IMR-90 (cell line): ENCODE data around the gene AADAC.

Experiments
- CEBPB ChIP-seq: IDR thresholded peaks from 2 replicates; pipeline ENCODE4 v1.6.1; 2012; ENCODE audit warnings: low read depth, low read length, improper control_type of control experiment
- MAFK ChIP-seq: IDR thresholded peaks from 2 replicates; pipeline ENCODE4 v1.6.1; 2012; ENCODE audit warnings: low read depth, low read length, improper control_type of control experiment
- NFE2L2 ChIP-seq: fragments of 150-350 bp; IDR thresholded peaks from 2 replicates; pipeline ENCODE4 v1.6.1; 2016; ENCODE audit warnings: low read depth, mild to moderate bottlenecking, low read length
- POLR2A ChIP-seq: IDR thresholded peaks from 2 replicates; pipeline ENCODE4 v1.6.1; 2012; ENCODE audit warnings: mild to moderate bottlenecking, low read depth, low read length
- RFX5 ChIP-seq: IDR thresholded peaks from 2 replicates; pipeline ENCODE4 v1.8.0; 2012; ENCODE audit warnings: low read depth, mild to moderate bottlenecking, low read length, moderate library complexity
- SMC3 ChIP-seq: fragments of 150-350 bp; IDR thresholded peaks from 2 replicates; pipeline ENCODE4 v1.6.1; 2016; ENCODE audit warnings: low read depth, mild to moderate bottlenecking, antibody characterized with exemption, low read length, moderate library complexity
- TF ChIP-seq, protein P1 (sequence below): conservative IDR thresholded peaks from 2 replicates; pipeline ENCODE4 v1.5.1; 2012; ENCODE audit warnings: mild to moderate bottlenecking, low read depth, low read length, improper control_type of control experiment
- TF ChIP-seq, protein P2 (sequence below): fragments of 150-350 bp; IDR thresholded peaks from 2 replicates; pipeline ENCODE4 v1.6.1; 2017; ENCODE audit warnings: mild to moderate bottlenecking, antibody characterized with exemption, low read length, low read depth
- TF ChIP-seq, protein P3 (sequence below): fragments of 150-350 bp; IDR thresholded peaks from 2 replicates; pipeline ENCODE4 v1.6.1; 2016; ENCODE audit warnings: low read depth, mild to moderate bottlenecking, low read length, moderate library complexity, borderline replicate concordance

DNA sequence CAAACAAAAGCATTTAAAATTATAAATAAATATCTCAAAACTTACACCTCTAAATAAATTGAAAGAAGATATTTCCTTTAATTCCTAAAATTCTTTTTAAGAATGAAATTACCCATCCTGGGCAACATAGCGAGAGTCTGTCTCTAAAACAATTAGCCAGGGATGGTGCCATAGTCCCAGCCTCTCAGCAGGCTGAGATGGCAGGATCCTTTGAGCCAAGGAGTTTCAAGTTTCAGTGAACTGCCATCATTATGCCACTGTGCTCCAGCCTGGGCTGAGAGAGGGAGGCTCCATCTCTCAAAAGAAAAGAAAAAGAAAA, 25.4 kb downstream of the AADAC start:
- TF ChIP-seq POLR2A: no peak
- TF ChIP-seq, protein P1, sequence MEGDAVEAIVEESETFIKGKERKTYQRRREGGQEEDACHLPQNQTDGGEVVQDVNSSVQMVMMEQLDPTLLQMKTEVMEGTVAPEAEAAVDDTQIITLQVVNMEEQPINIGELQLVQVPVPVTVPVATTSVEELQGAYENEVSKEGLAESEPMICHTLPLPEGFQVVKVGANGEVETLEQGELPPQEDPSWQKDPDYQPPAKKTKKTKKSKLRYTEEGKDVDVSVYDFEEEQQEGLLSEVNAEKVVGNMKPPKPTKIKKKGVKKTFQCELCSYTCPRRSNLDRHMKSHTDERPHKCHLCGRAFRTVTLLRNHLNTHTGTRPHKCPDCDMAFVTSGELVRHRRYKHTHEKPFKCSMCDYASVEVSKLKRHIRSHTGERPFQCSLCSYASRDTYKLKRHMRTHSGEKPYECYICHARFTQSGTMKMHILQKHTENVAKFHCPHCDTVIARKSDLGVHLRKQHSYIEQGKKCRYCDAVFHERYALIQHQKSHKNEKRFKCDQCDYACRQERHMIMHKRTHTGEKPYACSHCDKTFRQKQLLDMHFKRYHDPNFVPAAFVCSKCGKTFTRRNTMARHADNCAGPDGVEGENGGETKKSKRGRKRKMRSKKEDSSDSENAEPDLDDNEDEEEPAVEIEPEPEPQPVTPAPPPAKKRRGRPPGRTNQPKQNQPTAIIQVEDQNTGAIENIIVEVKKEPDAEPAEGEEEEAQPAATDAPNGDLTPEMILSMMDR: no peak
- TF ChIP-seq, protein P2, sequence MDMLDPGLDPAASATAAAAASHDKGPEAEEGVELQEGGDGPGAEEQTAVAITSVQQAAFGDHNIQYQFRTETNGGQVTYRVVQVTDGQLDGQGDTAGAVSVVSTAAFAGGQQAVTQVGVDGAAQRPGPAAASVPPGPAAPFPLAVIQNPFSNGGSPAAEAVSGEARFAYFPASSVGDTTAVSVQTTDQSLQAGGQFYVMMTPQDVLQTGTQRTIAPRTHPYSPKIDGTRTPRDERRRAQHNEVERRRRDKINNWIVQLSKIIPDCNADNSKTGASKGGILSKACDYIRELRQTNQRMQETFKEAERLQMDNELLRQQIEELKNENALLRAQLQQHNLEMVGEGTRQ: no peak
- TF ChIP-seq RFX5: no peak
- TF ChIP-seq NFE2L2: no peak
- TF ChIP-seq CEBPB: no peak
- no peak for TF ChIP-seq MAFK
- TF ChIP-seq, protein P3, sequence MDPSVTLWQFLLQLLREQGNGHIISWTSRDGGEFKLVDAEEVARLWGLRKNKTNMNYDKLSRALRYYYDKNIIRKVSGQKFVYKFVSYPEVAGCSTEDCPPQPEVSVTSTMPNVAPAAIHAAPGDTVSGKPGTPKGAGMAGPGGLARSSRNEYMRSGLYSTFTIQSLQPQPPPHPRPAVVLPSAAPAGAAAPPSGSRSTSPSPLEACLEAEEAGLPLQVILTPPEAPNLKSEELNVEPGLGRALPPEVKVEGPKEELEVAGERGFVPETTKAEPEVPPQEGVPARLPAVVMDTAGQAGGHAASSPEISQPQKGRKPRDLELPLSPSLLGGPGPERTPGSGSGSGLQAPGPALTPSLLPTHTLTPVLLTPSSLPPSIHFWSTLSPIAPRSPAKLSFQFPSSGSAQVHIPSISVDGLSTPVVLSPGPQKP: no peak
- no peak for TF ChIP-seq SMC3
